GM21619 (cell line): Measurements from ENCODE around the gene SFN.
"Not testable (repeated sequence)": the region's sequence is repeated elsewhere in the genome, so short reads cannot be mapped to it uniquely, and the experiment has no call there.

Source experiments
- ATAC-seq: cut with Tn5 transposase; IDR thresholded peaks from one replicate; pipeline ENCODE4 v1.9.1; 2021; ENCODE audit not compliant: unreplicated experiment

The SFN gene

DNA sequence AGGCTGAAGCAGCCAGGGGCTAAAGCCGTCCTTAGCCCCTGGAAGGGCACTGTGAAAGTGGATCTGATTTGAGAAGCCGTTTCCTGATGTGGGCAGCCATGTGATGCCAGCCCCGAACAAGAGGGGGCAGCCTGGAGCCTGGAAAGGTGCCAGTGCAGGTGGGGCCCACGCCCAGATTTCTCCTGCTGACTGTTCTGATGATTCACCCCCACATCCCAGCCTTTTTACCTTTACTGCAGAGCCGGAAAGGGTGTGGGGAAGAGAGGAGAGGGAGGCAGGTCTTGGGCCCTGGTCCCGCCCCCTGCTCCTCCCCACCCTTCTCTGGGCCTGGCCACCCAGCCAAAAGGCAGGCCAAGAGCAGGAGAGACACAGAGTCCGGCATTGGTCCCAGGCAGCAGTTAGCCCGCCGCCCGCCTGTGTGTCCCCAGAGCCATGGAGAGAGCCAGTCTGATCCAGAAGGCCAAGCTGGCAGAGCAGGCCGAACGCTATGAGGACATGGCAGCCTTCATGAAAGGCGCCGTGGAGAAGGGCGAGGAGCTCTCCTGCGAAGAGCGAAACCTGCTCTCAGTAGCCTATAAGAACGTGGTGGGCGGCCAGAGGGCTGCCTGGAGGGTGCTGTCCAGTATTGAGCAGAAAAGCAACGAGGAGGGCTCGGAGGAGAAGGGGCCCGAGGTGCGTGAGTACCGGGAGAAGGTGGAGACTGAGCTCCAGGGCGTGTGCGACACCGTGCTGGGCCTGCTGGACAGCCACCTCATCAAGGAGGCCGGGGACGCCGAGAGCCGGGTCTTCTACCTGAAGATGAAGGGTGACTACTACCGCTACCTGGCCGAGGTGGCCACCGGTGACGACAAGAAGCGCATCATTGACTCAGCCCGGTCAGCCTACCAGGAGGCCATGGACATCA, at the start of gene SFN:
Gene SFN, plus strand, starts transcription at position 369 of the 904 bp plus-strand sequence. Its CDS starts 64 bp downstream, at position 433.
- no peak for ATAC-seq

DNA sequence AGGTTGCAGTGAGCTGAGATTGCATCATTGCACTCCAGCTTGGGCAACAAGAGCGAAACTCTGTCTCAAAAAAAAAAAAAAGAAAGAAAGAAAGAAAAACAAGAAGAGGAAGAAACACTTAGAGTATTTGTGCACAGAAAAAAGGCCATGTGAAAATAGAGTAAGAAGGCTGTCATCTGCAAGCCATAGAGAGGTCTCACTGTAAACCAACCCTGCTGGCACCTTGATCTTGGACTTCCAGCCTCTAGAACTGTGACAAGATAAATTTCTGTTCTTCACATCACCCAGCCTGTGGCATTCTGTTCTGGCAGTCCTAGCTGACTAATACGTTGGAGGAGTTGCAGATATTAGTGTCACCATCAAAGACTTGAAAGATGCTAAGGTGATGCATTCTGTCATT, 48.6 kb upstream of the SFN start:
- ATAC-seq: no peak

DNA sequence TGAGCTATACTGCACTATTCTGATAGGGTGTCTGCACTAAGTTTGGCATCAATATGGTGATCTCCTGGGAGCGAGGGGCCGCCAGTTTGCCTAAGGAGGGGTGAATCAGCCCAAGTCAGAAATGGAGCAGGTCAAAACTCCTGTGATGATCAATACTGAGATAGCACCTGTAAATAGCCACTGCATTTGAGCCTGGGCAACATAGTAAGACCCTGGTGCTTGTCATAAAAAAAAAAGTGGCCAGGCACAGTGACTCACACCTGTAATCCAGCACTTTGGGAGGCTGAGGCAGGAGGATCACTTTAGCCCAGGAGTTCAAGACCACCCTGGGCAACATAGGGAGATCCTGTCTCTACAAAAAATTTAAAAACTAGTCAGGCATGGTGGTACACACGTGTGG, 48.1 kb upstream of the SFN start:
- no peak for ATAC-seq

DNA sequence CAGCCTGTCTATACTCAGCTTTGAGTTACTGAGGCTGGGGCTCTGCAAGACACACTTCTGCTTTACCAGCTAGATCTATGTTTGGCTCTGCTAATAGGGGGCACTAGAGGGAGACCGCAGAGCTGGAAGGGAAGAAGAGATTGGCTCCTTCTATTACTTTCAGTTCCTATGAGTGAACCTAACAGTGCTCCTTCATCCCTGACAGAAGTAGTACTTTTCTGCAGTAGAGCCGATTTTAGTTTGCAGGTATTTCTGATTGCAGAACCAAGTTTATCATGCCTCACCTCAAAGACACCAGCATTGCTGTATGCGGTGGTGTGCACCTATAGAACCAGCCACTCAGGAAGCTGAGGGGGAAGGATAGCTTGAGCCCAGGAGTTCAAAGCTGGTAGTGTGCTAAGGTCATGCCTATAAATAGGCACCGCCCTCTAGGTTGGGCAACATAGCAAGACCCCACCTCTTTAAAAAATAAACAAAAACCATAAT, 42.1 kb upstream of the SFN start:
- peak; percentile 90 for ATAC-seq

DNA sequence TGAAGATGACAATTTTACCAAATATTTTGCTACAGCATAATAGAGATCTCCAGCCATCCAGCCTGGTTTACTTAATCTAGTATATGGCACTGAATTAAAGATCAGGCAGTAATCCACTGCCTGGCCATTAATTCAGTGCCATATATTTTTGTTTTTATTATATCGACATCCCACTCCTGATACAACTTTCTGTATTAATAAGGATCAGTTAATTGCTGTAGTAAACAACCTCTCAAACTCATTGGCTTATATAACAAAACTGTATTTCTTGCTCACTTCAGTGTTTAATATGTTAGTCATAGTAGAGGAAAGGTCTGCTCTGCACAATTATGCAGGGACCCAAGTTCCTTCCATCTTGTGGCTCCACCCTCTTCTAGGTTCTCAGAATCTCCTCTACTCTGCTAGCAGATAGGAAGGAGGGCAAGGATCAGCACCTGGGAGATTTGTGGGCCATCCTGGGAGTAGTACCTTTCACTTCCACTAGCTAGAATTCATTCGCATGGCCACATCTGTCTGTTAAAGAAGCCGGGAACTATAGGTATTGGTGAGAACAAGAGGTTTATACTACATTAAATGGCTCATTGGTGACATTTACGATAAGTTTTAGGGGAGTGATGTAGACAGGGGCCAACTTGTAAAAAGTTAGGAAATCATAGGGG, 40.1 kb upstream of the SFN start:
- ATAC-seq: no peak

DNA sequence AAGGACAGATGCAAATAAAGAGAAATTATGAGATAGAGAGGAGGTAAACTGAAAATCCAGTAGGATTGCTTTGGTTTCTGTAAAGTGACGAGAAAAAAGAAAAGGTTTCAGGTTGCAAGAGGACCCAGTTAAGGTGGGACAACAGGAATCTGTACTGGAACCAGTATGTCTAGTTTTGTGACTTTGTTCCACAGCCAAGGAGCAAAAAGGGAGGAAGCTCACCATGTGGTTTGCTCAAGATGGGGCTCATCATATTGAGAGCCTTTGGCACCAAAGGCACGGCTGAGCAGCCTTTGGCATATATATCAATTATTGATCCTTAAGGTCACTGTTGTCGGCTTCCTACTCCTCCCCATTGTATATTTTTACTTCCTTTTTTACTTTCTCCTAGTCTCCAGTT, 38.2 kb upstream of the SFN start:
- no peak for ATAC-seq

DNA sequence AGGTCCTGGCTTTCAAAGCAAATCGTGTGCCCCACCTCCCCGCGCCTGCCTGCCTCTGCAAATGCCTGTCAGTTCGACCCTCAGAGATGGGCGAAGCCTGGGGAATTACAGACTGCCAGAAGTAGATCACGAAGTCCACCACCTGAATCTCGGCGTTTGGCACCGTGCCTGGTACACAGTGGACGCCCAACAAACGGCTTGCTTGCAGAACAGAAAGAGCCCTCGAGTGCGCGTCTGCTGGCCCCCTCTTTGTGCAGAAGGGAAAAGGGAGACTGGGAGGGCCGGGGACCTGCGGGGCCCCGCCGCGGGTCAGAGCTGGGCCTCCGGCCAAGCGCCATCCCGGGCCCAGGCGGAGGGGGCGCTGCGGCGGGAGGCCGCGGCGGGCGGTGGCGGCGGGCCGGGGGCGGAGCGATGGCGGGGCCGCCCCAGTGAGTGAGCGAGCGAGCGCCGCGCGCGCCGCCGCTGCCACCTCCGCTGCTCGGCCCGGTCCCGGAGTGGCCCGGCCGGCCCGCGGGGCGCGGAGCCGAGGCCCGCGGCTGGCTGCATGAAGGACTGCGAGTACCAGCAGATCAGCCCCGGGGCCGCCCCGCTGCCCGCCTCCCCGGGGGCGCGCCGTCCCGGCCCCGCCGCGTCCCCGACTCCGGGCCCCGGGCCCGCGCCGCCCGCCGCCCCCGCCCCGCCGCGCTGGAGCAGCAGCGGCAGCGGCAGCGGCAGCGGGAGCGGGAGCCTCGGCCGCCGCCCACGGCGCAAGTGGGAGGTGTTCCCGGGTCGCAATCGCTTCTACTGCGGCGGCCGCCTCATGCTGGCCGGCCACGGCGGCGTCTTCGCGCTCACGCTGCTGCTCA, 36.5 kb upstream of the SFN start, which contains the start of gene ZDHHC18:
Gene ZDHHC18, plus strand, starts transcription at position 428 of the 845 bp plus-strand sequence. Its CDS starts 117 bp downstream, at position 545.
- ATAC-seq: peak; percentile 81

DNA sequence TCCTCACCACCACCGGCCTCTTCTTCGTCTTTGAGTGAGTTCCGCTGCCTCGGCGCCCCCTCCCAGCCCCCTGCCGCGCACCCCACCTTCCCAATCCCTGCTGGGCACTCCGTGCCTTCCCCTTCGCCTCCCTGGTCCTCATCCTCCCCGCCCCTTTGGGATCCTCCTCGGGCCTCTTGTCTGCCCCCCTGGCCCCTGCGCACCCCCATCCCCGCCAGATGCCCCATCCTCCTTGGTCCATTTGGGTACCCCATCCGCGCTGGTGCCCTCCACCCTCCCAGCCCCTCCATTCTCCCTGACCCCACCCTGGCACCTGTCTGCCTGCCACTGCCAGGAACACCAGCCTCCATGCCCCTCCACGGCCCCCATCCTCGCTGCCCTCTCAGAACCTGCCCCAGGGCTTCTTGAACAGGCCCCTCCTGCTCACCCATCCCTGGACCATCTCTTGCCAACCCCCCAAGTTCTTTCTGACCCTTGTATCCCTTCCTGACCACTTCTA, 35.8 kb upstream of the SFN start:
- ATAC-seq: no peak

DNA sequence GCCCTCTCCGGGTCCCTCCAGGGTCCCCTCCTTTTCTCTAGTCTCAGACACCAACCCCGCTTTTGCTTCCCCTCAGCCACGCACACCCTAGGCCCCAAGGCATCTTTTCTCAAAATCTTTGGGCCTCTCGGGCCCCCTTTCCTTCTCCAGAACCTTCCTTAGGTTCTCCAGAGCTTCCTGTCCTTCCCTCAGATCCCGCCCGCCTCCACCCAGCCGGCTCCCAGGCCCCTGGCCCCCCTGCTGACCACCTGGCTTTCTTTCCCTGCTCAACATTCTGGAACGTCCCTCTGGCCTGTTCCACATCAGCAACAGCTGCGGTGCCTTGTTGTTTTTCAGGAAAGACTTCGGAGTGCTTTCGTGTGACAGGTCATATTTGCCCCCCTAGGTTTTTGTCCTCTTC, 35.3 kb upstream of the SFN start:
- no peak for ATAC-seq

DNA sequence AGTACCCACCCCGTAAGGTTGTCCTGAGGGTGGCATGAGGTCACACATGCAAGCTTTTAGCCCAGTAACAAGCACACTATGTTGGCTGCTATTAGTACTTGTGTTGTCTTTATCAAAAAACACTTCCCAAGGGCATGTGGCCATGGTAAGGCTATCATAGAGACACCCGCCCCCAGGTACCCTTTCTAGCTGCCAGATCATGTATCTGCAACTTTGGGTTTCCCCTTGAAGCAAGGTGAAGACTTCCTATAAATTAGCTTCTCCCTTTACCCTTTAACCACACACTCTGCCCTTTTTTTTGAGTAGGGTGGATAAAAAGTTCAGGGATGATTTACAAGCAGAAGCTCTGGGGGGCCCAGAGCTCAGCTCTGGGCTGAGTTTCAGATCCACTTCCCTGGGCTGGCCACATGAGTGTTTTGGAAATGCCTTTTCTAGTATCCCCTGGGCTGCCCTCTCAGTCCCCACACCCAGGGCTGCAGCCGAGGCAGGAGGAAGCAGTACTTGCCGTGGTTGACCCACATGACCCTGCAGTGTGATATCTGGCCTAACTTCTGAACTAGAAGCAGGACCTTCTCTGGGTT, 34.4 kb upstream of the SFN start:
- no peak for ATAC-seq

DNA sequence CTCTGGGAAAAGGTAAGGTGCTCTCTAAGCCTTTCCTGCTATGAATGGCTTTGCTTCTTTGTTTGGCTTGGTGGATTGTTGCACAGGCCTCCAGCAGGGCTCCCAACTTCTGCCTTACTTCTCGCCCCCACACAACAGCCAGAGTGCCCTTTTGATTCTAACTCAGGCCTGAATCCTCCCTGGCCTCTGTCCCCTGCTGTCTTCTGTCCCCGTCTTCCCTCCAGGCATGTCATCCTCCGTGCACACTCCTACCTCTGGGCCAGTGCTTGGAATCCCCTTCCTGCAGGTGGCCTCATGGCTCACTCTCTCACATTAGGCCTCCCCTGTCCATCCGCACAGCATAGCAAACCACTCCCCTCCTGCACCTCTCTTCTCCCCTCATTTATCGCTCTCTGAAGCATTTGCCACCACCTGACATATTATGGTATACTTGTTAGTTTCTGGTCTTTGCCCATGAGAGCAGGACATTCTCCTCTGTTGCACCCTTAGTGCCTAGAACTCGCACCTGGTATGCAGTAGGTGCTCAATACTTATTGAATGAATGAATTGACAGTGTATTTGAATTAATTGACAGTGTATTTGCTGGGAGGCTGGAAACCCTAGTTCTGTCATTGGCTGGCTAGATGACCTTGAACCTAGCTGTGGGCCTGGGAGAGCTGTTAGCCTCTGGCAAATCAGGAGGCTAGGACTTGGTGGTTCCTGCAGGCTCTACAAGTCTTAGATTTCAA, 33.6 kb upstream of the SFN start:
- no peak for ATAC-seq

DNA sequence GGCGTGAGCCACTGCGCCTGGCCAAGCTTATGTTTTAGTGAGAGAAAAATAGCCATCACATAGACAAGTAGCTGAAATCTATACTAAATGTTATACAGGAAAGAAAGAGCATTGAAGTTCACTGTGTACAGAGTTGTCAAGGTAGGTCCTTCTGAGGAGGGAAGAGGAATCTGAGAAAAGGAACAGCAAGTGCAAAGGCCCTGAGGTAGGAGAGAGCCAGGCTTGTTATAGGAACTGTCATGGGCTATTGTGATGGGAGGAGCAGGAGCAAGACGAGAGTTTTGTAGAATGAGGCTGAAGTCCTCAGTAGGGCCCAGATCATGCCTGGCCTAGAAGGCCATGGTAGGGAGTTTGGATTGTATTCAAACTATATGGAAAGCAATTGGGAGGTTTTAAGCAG, 31.9 kb upstream of the SFN start:
- ATAC-seq: no peak

DNA sequence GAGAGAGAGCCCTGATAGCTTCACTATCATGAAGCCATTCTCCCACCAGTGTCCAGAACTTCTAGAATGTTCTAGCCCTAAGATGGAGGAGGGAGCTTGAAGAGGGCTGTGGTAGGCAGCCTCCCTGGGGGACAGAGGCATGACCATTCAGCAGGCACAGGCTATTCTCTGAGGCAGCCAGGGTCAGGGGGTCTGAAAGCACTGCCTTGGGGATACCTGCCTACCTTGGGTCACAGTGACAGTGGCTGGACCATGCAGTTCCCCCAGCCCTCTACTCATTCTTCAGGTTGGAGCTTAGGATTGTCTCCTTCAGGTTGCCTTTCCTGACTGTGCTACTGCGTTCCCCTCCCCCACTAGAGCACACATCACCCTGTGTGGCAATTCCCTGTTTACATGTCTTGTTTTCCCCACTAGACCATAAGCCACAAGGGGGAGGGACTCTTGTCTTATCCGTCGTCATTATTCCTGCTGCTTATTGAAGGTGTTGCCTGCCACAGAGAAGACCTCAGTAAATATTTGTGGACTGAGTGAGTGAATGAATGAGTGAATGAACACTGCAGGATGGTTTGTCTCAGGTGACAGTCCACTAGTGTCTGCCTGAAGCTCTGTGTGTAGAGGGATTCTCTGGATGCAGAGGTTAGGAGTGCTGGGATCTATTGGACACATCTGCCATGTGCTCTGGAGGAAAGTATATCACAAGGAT, 31.3 kb upstream of the SFN start:
- no peak for ATAC-seq

DNA sequence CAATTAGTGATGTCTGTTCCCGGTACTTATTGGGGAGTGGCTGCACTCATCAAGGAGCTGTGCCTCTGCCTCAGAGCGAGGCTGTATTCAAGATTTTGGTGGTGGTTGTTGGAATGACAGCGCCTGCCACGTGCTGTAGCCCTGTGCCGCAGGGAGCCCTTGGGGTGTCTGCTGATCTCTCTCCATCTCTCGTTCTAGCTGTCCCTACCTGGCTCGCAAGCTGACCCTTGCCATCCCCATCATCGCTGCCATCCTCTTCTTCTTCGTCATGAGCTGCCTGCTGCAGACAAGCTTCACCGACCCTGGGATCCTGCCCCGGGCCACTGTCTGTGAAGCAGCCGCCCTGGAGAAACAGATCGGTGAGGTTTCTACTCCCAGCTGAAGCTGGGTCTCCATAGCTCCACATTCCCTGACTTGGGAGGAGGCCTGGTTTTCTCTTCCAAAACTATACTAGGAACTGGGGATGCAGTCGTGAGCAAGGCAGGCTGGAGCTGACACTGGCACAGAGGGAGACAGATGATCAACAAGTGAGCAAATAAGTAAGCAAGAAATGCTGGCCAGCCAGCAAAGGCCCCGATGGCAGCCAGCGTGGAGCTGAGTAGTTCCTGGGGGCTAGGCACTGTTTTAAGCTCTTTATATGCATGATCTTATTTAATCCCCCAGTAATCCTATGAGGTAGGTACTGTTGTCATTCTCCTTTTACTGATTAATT, 30.5 kb upstream of the SFN start:
- ATAC-seq: no peak

DNA sequence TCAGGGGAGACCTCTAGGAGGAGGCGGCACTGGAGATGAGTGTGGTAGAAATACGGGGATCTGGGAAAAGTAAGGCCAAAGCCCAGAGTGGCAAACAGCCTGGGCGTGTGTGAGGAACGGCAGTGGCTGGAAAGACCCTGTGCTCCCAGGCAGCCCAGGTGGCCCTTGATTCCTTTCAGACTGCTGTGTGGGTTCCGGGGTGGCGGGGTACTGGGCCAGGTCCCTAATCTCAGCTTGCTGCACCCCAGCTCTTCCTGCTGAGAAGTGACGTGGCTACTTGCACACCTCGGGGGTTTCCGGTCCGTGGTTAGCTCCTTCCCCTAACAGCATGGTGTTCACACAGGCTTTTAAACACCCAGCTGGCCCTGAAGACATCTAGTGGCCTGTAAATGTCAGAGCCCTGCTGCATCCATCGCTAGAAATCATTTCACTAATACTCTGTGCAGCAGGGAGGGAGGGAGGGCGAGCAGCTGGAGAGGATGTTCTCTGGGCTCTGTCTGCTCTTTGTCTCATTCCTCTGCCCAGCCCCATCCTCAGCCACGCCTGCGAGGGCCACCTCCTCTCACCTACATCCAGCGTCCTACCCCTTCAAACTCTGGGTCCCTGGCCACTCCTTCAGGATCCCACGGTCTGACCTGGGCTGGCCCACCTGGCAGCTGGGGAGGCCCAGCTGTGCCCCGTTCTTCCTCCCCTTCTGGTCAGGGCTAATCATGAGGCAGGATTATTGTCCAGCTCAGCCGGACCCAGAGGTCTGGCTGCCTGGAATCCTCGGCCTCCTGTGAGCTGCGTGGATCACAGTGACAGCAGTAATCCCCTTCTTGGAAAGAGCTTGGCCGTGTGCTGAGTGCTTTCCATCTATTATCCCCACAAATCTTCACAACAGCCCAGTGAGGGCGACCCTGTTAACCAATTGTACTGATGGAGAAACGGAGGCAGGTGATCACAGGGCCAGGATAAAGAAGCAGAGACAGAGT, 29.2 kb upstream of the SFN start:
- peak; percentile 79 for ATAC-seq

DNA sequence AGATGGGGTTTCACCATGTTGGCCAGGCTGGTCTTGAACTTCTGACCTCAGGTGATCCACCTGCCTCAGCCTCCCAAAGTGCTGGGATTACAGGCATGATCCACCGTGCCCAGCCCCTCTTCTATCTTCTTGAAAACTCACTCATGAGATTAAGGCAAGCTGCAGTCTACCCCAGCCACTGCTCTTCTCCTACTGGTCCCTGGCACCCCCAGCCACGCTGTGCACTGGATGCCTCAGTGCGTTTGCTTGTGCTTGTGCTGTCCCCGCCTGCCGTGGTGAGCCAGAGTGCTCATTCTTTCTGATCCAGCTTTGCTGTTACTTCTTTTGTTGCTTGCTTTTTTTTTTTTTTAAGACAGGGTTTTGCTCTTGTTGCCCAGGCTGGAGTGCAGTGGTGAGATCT, 25.3 kb upstream of the SFN start:
- ATAC-seq: not testable (repeated sequence)

DNA sequence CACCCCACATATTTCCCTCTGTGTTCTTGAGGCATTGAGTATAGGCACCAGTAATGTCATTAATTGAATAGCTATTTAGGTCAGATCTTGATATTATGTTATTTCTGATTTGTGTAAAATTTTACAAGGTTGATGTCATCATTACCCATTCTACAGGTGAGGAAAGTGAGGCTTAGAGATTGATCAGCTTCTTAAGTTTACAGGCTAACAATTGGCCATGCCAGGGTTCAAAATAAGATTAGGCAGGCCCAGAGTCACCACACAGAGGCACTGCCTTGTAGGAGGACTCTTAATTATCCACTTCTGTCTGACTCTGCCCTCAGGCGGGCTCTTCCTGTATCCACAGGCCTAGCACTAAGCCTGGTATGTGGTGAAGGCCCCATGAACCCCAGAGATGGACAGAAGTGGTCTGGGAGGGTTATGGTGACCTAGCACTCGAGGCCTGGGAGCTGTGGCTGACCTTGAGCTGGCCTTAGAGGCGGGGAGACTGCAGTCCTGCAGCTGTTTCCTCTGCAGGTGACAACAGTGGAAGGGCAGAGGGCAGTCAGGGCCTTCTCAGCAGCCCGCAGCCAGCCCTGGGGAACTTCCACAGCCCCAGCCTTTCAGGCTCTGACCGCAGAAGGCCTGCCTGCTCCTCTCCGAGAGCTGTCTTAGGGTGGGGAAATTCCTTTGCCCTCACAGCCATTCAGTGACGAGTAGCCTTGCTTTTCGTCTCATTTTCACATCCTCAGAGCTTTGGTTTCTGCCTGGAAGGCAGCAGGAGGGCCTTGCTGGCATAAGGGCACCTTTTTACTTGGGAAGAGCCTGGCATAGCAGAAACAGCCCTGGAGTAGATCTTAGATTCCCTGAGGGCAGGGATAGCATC, 24.2 kb upstream of the SFN start:
- peak; percentile 87 for ATAC-seq
